CD14-positive monocyte (primary cell): ENCODE results near the gene MED13L. TPM values are rescaled to one million over a fixed set of nuclear protein-coding genes. Genes with fewer than 3 reads are reported as not detected.
A peak's percentile ranks its signal among the peaks of the same experiment; 100 is the strongest.

Experiments
- DNase-seq, 3 donors: peaks; one replicate each; pipeline ENCODE4 v3.0.0-alpha.2; 2011 to 2022
- H2AFZ ChIP-seq: 2 replicates; pipeline ENCODE4 v1.6.0; 2012; ENCODE audit warnings: mild to moderate bottlenecking, low read depth, low read length, inconsistent platforms; ENCODE audit not compliant: insufficient read depth, poor library complexity, severe bottlenecking
- H3K27ac ChIP-seq, 2 donors: 1 replicate in 1 of 2; 2 replicates in 1 of 2; pipeline ENCODE4 v1.5.1; 2012 to 2013; ENCODE audit warnings: low read length in 2 of 2, control low read depth in 1 of 2, inconsistent platforms in 1 of 2, low read depth in 1 of 2, mild to moderate bottlenecking in 1 of 2
- H3K27me3 ChIP-seq, 2 donors: one replicate each; pipeline versions ENCODE4 v1.6.0 to v1.6.1; 2011 to 2013; ENCODE audit warnings: low read length in 2 of 2; ENCODE audit not compliant: control insufficient read depth in 2 of 2, insufficient read depth in 2 of 2
- H3K36me3 ChIP-seq, 2 donors: replicated peaks in 1 of 2; 1 replicate in 1 of 2; 2 replicates in 1 of 2; pipeline versions ENCODE4 v1.5.1 to v1.6.1; 2012 to 2013; ENCODE audit warnings: low read length in 2 of 2, control low read depth in 1 of 2, inconsistent platforms in 1 of 2, mild to moderate bottlenecking in 1 of 2; ENCODE audit not compliant: insufficient read depth in 2 of 2, control insufficient read depth in 1 of 2
- H3K4me1 ChIP-seq, 2 donors: 1 replicate in 1 of 2; 2 replicates in 1 of 2; pipeline versions ENCODE4 v1.5.1 to v1.6.1; 2012 to 2013; ENCODE audit warnings: low read length in 2 of 2, control low read depth in 1 of 2, inconsistent platforms in 1 of 2, mild to moderate bottlenecking in 1 of 2, moderate library complexity in 1 of 2; ENCODE audit not compliant: insufficient read depth in 2 of 2, control insufficient read depth in 1 of 2
- H3K4me2 ChIP-seq: replicated peaks from 2 replicates; pipeline ENCODE3; 2012; ENCODE audit warnings: low read length, moderate library complexity, mild to moderate bottlenecking; ENCODE audit not compliant: poor library complexity, severe bottlenecking; ENCODE audit errors: extremely low read depth
- H3K4me3 ChIP-seq, 3 experiments: fragments of 200-600 bp in 1 of 3; sonication (generic) in 1 of 3; replicated peaks in 1 of 3; 1 replicate in 2 of 3; 2 replicates in 1 of 3; pipeline ENCODE4 v1.5.1; 2011 to 2013; ENCODE audit warnings: low read length in 3 of 3, mild to moderate bottlenecking in 3 of 3, control low read depth in 2 of 3, low read depth in 2 of 3, inconsistent platforms in 1 of 3, moderate library complexity in 1 of 3
- H3K79me2 ChIP-seq: 2 replicates; pipeline ENCODE4 v1.6.0; 2012; ENCODE audit warnings: mild to moderate bottlenecking, control low read depth, inconsistent platforms, low read length, moderate library complexity; ENCODE audit not compliant: insufficient read depth
- H3K9ac ChIP-seq: 2 replicates; pipeline ENCODE4 v1.6.0; 2017; ENCODE audit warnings: low read length, mild to moderate bottlenecking; ENCODE audit not compliant: insufficient read depth, poor library complexity, severe bottlenecking
- H3K9me3 ChIP-seq, 2 donors: replicated peaks in 1 of 2; 1 replicate in 1 of 2; 2 replicates in 1 of 2; pipeline versions ENCODE4 v1.5.1 to v1.6.1; 2012 to 2013; ENCODE audit warnings: low read length in 2 of 2, control low read depth in 1 of 2; ENCODE audit not compliant: control insufficient read depth in 1 of 2, insufficient read depth in 1 of 2
- H4K20me1 ChIP-seq: 2 replicates; pipeline ENCODE4 v1.6.0; 2012; ENCODE audit warnings: mild to moderate bottlenecking, low read length, control low read depth, moderate library complexity; ENCODE audit not compliant: insufficient read depth
- H3K27ac Mint-ChIP-seq, 7 donors: one replicate each; pipeline ENCODE4 v1.8.0; 2020; ENCODE audit warnings: mild to moderate bottlenecking in 7 of 7, mixed read lengths in 7 of 7, moderate library complexity in 6 of 7, inconsistent platforms in 2 of 7
- H3K27me3 Mint-ChIP-seq, 3 donors: one replicate each; pipeline ENCODE4 v1.8.0; 2021 to 2022; ENCODE audit warnings: low read depth in 3 of 3, mild to moderate bottlenecking in 3 of 3, mixed read lengths in 3 of 3, moderate library complexity in 3 of 3, inconsistent platforms in 1 of 3
- H3K36me3 Mint-ChIP-seq, 2 donors: one replicate each; pipeline ENCODE4 v1.8.0; 2020; ENCODE audit warnings: mixed read lengths in 2 of 2, inconsistent platforms in 1 of 2, mild to moderate bottlenecking in 1 of 2
- H3K4me1 Mint-ChIP-seq: one replicate; pipeline ENCODE4 v1.8.0; 2020; ENCODE audit warnings: mild to moderate bottlenecking, mixed read lengths
- H3K4me3 Mint-ChIP-seq, 2 donors: one replicate each; pipeline ENCODE4 v1.8.0; 2020; ENCODE audit warnings: mild to moderate bottlenecking in 2 of 2, mixed read lengths in 2 of 2, moderate library complexity in 1 of 2
- H3K9me3 Mint-ChIP-seq, 7 donors: one replicate each; pipeline ENCODE4 v1.8.0; 2020 to 2022; ENCODE audit warnings: mixed read lengths in 7 of 7, mild to moderate bottlenecking in 6 of 7, moderate library complexity in 6 of 7, inconsistent platforms in 2 of 7
- CTCF ChIP-seq: fragments of 200-600 bp; IDR thresholded peaks from one replicate; pipeline ENCODE4 v1.8.0; 2022; ENCODE audit warnings: antibody characterized with exemption, mild to moderate bottlenecking
- WGBS: methylation state at CpG from one replicate; pipeline ENCODE4 v1.1.5; 2013; ENCODE audit warnings: missing lambda C conversion rate; ENCODE audit not compliant: insufficient coverage; 5-methylcytosine and 5-hydroxymethylcytosine counted together
- intact Hi-C, 2 donors: fragments of 100-400 bp; cut with micrococcal nuclease; formaldehyde crosslinking; loops; one replicate each; pipeline versions ENCODE4 v1.15.0 to v1.15.1; 2023
- polyA plus RNA-seq, 3 donors: library from polyadenylated mRNA; depleted of rRNA in 1 of 3; unstranded in 2 of 3; stranded (reverse) in 1 of 3; fragments of 300-500 nt in 2 of 3; fragments of >200 nt in 1 of 3; fragmentation: Illumina TruSeq in 2 of 3; gene quantifications; 1 replicate in 2 of 3; 2 replicates in 1 of 3; pipeline ENCODE4 v1.2.3, GENCODE V29; 2012 to 2021

MED13L gene
- polyA plus RNA-seq, 3 donors = 4.4 to 42.0 (median 7.5) TPM

- Histone ChIP-seq H3K4me3 (no peak overlapping the region), H3K4me2 (no peak overlapping the region), H3K27ac (peak overlapping the region in 1 of 2 donors; percentile 9), H3K79me2 (peaks cover 100% of the 10 kb centered on the region), H4K20me1 (peaks cover 100% of the 10 kb centered on the region), H3K9me3 (no peaks in the 10 kb centered on the region), H2AFZ (no peak overlapping the region), H3K4me1 (peaks cover 22 to 32% of the 10 kb centered on the region in 2 donors), H3K27me3 (no peaks in the 10 kb centered on the region), H3K9ac (no peak overlapping the region), H3K36me3 (peaks cover 0 to 7% of the 10 kb centered on the region in 2 donors)
- no CpG with 5 or more reads among the region's 5 CpGs for WGBS
- peaks cover 0 to 8% of the 10 kb centered on the region in 2 donors for H3K36me3 Mint-ChIP-seq
- peaks cover 0 to 2% (median 0%) of the 10 kb centered on the region in 3 donors for H3K27me3 Mint-ChIP-seq
- peaks cover 51% of the 10 kb centered on the region for H3K4me1 Mint-ChIP-seq
- intact Hi-C loops = no loop called here
- H3K4me3 Mint-ChIP-seq = no peak overlapping the region
- no peak for TF ChIP-seq CTCF
- no peaks in the 10 kb centered on the region for H3K9me3 Mint-ChIP-seq
- H3K27ac Mint-ChIP-seq = no peak overlapping the region
- DNase-seq = no peak
These were observed 98.1 kb downstream of the MED13L start for GRCh38 chr12:116179384-116179783.

- Histone ChIP-seq H3K9me3 (no peaks in the 10 kb centered on the region), H3K27me3 (no peaks in the 10 kb centered on the region), H3K9ac (no peak overlapping the region), H3K4me3 (no peak overlapping the region), H4K20me1 (peaks cover 100% of the 10 kb centered on the region), H2AFZ (no peak overlapping the region), H3K4me2 (no peak overlapping the region), H3K4me1 (peaks cover 11 to 21% of the 10 kb centered on the region in 2 donors), H3K79me2 (peaks cover 100% of the 10 kb centered on the region), H3K27ac (no peak overlapping the region), H3K36me3 (peaks cover 0 to 7% of the 10 kb centered on the region in 2 donors)
- H3K4me3 Mint-ChIP-seq = no peak overlapping the region
- H3K36me3 Mint-ChIP-seq = peaks cover 0 to 8% of the 10 kb centered on the region in 2 donors
- peaks cover 0 to 2% (median 0%) of the 10 kb centered on the region in 3 donors for H3K27me3 Mint-ChIP-seq
- DNase-seq = no peak
- WGBS = no CpG with 5 or more reads among the region's 4 CpGs
- H3K27ac Mint-ChIP-seq = peak overlapping the region in 2 of 7 donors; percentile 37 to 59
- peaks cover 46% of the 10 kb centered on the region for H3K4me1 Mint-ChIP-seq
- intact Hi-C loops = no loop called here
- no peaks in the 10 kb centered on the region for H3K9me3 Mint-ChIP-seq
- TF ChIP-seq CTCF = no peak
These were observed 100.5 kb downstream of the MED13L start for GRCh38 chr12:116177017-116177416.
